Stimulated activated CD4-positive, alpha-beta T cell treated with anti-CD3 and anti-CD28 coated beads, Interleukin-1b, Interleukin-23, amount 100 ng/mL, for 4 hours (primary cell): ENCODE measurements around the gene CKB.

Source experiments
- DNase-seq, 2 donors: peaks; one replicate each; pipeline ENCODE4 v3.0.0-alpha.2; 2020; ENCODE audit warnings: low read depth in 2 of 2

CKB gene

DNA sequence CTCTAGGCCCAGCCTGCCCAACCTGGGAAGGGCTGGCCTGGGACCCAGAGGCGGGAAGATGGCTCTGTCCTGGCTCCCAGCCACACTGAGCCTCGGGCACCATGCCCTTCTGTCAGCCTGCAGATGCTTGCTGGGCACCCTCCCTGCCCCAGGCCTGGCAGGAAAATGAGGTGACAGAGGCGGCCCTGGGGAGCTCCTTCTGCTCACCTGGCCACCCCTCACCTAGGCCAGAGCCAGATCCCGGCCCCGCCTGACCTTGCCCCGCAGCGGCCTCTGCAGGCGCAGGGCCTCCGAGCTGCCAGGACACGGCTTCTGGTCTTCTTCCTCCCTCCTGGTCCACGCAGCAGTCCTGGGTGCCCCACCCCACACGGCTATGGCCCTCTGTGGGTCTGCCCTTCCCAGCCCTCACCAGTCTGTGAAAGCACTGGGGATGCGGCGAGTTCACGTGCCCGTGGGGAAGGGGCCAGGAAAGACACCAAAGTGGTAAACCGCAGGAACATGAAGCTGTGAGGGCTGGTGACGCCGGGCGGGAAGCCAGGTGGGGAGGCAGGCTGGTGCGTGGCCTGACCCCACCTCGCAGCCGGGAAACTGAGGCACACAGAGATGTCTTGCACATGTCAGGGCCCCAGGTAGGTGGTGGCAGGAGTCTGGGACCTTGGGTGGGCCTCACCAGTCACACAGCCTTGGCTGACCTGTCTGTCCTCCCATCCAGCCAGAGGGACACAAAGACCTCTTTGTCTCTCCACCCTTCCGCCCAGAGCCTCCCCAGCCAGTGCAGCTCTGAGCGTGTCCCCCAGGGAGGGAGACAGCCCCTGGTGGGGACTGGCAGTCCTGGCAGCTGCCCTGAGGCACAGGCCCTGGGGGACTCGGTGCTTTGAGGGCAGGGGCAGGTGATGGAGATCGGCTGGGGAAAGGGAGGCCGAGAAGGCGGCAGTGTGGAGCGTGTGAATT, 27.0 kb upstream of the CKB start:
- DNase-seq = no peak

DNA sequence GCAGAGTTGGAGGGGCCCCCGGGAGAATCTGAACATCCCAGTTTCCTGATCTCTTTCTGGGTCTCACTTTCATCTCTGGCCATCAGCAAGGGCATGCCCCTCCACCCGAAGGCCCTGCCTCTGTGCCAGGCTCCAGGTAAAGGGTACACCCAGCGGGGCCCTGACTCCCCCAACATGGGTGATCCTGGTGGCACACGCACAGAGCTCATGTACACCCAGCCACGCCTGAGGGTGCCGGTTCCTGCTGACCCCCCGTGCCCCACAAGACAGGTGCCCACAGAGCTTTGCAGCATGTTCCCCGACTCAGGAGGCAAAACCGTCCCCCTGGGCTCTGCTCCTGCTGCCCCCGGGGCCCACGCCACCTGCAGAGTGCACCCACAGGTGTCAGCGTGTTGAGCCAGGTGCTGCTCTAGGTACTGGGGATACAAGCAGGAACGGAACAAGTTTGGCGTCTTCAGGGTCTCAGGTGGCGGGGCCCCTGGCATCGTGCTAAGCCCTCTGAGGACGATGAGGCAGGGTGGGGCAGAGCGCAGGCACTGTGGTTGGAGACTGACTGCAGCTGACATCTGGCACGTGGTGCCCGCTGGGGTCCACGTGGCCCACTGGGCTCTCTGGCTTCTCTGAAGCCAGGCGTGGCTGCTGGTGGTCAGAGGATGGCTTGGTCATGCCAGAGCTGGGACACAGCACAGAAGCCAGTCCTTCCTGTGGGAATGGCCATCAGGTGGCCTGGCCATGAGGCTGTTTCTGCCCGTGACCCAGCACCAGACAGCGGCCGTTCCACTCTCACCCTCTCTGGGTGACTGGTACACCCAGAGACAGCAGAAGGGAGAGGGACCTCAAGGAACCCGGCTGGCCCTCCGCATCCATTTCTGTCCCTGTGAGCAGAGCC, 26.1 kb upstream of the CKB start:
- DNase-seq = no peak

DNA sequence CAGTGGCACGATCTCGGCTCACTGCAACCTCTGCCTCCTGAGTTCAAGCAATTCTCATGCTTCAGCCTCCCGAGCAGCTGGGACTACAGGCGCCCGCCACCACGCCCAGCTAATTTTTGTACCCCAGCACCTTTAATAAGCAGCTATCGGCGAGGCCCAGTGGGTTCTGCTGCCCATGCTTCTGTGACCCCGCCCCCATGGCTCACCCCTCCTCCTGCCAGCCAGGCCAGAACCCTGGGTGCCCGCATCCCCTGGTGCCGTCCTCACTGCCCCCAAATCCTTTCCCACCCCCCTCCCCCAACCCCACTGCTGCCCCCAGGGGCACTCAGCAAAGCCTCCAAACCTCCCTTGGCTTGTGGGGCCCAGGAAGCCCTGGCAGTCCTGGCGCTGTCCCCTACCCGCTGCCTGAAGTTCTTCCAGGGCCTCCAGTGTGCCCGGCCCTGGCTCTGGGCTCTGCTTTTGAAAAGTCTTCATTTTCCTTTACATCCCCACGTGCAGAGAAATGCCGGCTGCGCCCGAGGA, 25.4 kb upstream of the CKB start:
- no peak for DNase-seq

DNA sequence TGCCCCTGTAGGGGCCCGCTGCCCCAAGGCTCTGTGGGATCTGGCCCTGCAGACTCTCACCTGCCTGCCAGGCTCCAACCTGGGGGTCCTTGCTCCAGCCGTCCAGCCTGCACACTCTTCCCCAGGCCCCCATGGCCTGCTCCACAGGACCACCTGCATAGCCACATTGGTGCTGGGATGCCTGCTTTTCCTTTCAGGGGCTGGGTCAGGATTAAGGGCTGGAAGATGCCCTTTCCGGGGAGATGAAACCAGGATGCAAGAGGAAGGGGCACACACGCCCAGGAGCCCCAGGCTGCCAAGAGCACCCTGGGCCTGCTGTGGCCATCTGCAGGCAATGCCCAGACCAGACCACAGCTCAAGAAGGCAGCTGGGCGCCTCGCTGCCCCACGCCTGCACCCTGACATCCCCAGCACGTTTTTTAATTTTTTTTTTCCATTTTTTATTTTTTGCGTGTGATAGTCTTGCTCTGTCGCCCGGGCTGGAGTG, 24.9 kb upstream of the CKB start:
- no peak for DNase-seq

DNA sequence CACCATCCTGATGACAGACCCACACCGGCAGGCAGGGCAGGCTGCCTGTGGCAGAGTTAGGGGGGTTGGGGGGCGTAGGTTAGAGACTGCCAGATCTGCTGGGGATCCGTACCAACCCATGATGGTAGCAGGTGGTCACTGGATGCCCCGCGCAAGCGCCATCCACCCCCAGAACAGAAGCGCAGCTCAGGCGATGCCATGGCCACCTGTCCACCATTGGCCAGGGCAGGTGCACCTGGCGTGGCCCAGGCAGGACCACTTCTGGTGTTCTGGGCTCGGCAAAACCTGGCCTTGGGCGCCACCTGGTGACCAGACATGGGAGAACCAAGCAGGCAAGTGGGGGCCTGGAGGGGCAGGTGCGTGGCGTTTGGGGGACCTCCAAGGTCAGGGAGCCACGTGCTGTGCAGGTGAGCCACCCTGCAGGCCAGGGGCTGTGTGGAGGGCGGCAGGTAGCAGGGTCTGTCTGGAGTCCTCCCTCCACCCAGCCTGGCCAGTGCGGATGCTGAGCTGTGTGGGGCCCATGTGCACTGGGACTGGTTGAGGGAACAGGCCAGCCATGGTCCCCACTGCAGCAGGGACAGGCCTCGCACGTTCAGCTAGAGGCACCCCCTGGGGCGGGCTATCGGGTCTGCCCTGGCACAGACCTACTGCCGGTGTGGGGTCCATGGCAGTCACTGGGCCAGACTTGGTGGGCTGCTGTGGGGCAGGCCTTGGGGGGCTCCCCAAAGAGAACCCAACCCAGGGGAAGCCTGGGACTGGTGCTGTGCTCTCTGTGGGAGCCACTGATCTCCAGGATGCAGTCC, 24.2 kb upstream of the CKB start:
- peak; percentile 66 to 72 for DNase-seq

DNA sequence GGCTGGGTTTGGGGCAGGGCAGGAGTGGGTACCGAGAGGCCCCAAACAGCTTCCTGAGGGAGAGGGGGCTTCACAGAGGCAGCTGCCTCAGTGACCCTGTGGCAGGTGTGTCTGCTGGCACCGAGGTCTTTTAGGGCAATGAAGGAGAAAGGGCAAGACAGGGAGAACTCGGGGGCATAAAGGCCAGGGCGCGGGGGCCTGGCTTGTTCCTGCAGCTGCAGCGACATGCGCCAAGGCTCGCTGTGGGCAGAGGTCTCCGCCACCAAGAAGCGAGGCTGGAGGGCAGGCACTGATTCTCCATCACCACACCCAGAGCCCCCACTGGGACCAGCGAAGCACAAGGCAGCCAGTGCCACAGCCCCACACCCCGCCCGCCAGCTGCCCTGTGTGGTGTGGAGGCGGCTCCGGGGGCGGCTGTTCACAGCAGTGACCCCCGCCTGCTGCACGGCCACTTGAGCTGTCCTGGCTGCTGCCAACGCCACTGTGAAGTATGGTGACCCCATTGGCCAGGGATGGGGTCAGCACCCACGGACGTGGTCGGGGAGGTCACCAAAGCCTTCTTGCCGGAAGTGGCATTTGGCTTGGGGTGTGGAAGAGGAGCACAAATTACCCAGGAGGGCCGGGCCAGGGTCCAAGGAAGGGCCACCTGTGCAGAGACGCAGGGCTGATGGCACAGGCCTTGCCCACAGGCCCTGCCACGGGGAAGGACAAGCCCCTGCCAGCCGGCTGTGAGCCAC, 23.5 kb upstream of the CKB start:
- no peak for DNase-seq

DNA sequence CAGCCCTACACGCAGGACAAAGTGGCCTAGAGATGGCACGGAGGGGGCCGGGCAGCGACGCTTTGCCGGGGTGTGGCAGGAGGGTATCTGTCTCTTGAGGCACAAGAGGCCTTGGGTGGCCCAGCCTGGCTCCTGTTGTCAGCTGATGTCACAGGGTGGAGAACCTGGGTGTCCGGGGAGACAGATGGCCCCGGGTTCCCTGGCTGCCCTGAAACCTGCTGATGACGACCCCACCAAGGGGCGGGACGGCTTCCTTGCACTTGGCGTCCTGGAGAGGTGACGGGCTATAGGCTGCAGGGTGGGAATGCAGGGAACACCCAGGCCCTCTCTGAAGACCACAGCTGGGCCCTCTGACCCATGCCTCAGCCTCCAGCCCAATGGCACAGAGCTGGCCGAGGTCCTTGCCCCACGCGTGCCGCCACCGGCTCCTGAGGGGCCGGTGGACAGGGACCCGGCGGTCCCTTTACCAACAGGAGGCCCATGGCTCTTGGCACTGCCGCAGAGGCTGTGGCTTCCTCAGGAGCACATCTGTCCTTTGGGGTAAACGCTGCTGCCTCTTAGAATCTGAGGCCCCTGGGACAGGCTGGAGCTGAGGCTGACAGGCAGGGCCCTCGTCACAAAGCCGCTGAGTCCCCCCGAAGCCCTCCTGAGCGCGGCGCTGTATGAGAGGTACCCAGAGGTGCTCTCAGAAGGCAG, 22.7 kb upstream of the CKB start:
- no peak for DNase-seq

DNA sequence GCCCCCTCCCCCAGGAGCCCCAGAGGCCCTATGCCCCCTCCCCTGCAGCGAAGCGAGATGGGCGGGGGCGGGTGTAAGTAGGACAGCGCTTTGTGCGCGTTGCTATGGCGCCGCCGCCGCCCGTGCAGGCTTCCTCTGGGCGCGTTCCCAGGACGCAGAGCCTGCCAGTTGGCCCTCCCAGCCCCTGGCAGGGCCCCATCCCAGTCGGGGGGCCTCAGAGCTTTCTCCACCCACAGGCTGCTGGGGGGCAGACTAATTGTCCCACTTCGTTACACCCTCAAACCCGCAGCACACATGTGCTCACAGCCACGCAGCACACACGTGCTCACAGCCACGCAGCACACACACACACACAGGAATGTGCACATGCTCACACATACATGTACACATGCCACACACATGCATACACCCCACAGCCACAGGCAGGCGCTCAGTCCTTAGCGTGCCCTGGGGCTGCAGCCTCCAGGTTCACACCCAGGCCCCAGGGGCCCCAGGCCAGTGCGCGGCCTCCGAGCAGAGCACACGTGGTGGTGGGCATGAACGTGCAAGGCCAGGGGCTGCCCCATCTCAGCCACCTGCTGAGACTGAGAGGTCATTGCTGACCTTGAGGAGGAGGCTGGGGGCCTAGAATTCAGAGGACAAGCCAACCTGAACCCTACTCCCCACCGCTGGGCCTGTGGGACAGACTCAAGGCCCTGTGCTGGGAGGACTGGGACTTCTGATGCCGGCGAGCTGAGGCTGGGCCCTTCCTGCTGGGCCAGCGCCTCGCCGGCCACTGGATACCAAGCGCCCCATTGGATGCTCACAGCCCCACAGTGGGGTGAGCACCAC, 22.0 kb upstream of the CKB start:
- no peak for DNase-seq

DNA sequence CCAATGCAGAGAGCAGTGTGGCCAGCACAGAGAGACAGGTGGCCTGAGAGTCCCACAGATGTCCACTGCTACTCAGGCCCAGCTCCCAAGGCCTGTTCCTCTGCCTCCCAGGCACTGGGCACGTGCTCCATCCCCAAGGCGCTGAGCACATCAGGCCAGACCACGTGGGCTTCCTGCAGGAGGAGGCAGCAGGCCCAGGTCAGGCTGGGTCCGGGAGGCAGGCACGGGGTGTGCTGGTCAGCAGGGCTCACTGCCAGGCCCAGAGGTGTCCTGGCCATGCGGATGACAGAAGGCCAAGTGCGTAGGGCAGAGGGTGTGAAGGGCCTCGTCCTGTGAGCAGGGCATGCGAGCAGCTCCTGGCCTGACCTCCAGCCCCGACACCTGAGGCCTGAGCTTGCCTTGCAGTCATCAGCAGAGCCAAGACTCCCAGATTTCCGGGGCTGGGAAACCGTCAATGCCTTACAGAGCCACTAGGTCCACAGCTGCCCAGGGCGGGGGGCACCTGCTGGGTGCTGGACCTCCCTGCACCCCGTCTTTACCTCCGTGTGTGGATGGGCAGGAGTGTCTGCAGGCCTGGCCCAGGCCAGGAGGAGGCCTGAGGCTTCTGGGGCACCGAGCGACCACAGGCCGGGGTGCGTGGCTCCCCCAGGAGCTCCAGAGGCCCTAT, 21.2 kb upstream of the CKB start:
- no peak for DNase-seq

DNA sequence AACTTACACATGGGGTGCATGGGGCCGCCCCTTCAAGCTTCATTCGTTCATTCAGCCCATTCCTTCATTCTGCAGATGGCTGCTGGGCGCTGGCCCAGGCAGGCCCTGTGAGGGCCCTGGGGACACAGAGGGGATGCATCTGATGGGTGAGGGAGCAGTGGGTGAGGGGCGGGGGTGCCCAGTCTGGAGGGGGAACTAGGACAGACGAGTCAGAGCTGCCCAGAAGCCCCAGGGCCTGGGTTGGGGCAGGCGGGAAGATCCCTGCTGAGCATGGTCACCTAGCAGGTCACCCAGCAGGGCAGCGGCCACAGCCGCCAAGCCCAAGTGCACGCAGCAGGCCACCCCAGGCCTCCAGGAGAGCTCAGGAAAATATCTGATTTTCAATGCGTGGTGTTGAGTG, 20.5 kb upstream of the CKB start:
- no peak for DNase-seq

DNA sequence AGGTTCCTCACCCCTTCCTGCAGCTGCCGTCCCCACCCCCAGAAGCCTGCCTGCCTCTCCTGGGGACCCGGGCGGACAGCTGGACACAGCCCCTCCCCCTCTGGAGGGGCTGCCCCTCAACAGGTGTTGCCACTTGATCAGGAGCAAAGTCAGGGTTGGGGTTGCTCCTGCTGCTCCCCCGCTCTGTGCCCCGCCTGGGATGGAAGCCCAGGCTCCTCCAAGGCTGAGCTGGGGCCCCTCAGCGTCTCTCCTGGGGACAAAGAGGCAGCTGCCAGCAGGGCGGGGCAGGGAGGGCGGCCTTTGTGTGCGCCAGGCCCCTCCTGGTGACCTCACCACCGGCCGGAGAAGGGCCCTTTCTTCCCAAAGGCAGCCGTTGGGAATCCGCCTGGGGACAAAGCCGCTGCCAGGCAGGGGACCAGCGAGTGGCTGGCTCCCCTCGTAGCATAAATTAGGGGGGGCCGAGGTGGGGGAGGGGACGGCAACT, 20.0 kb upstream of the CKB start:
- no peak for DNase-seq

DNA sequence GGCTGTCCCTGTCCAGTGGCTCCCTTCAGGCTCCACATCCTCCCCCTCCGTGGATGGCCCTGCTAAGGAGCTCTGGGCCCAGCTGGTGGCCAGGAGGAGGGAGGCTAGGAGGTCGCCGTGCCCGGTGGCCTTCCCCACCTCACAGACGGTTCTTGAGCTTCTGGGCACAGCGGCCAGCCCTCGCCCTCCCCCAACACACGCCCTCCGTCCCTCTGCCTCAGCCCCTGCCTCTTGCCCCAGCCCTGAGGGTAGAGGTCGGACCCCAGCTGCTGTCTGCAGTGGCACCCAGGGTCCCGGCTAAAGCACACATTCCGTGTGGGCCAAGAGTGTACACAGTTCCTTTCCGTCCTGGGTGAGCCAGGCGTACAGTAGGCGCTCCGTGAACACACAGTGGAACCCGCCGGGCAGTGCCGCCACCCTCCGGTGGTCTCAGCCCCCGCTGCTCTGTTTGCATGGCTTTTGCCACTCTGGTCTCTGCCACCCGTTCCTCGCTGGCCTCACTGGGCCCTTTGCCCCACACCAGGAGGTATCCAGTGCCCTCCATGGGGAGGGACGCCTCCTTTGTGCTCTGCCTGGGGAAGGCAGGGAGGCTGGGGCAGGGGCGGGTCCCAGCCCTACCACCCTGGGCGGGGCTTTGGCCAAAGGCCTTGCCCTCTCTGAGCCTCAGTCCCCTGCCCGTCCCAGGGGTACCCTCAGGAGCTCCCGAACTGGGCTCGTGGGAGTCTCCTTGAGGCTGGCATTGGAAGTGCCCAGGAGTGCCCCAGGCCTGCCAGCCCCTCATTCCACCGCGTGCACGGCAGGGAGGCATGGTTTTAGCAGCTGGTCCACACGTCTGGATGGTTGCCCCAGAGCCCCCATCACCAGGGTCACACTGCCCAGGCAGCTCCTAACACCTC, 19.3 kb upstream of the CKB start:
- no peak for DNase-seq

DNA sequence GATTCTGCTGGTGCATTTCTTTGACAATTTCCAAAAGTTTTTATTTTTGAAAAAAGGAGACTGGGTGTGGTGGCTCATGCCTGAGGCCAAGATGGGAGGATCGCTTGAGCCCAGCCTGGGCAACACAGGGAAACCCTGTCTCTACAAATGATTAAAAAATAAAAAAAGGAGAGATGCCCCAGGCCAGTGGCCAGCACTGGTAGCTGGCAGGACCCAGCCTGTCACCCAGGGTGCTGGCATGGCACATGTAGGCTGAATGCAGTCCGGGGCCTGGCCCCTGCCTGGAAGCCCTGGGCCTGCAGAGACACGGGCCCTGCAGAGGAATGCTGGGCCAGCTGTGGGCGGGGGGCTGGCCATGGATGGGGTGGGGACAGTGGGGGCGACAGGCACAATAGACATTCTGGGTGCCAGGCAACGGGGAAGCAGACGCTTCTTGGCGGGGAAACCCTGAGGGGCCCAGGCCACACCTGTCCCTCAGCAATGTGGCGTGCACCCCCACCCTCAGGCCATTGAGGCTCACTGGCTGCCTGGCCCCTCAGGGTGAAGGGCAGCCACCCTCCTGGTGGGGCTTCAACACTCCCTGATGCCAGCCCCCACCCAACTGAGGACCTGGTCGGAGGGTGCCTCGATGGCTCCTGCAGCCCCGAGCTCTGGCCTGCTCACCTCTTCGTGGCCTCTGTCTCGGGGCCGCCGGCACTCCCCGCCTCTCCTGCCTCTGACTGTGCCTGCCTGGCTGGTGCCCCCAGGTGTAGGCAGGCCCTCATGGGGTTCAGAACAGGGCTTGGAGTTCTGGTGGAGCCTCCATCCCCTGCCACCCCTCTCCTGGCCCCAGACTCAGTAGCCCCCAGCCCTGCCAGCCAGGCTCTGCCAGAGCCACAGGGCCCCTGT, 18.4 kb upstream of the CKB start:
- DNase-seq = no peak

DNA sequence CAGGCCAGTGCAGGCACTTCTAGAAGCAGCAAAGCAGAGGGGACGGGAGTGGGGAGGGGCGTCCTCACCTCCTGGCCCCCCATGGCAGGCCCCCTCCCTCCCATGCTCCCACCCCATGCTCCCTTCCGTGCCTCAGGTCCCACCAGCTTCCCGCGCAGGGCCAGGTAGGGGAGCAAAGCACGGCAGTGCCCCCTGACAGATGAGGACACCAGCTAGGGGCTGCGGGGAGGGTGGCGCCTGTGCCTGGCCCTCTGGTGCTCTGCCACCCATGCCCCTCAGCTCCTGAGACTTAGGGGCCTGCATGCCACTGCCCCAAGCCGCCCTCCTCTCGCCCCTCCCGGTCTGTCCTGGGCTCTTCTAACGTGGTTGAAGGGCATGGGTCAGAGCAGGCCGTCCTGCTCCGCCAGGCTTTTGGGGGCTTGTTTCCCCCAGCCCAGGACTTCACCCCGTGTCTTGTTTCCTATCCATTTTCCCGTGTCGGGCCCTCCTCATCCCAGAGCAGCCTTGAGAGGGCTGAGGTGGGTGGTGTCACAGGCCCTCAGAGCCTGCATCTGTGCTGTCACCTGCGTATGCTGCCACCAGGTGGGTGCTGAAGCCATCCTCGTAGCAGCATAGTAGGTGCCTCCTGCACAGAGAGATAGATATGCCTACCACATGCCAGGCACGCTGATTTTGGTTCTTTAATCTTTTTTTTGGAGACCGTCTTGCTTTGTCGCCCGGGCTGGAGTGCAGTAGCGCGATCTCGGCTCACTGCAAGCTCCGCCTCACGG, 16.6 kb upstream of the CKB start:
- DNase-seq = no peak

DNA sequence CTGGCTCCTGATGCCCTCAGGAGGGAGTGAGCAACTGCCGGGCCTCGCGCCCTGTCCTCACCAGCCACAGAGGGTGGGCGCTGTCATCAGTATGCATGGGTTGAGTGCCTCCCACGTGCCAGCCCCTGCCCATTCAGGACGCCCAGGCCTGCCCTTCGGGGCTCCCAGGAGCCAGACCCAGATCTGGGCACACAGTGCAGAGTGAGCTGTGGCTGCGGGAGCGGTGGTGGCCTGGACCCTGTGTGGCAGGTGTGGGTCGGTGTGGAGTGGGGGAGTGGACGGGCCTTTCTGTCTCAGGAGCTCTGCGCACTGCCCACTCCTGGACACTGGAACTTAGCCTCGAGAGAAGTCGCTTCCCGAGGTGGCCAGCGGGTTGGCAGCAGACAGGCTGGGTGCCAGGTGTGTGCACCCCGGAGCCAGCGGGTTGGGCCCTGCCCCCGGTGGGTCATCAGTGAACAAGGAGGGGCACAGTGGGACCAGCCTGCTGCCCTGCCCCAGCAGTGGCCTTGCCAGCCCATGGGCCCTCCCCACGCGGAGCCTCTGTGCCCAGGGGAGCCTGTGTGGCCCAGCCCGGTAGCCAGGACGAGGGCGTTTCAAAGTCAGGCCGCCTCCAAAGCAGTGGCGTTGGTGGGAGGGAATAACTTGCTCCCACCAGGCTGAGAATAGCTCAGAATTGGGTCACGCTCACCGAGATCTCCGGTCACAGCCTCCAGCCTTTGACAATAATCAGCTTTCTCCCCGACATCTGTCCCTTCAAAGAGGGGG, 15.8 kb upstream of the CKB start:
- DNase-seq = no peak
